Inflammatory macrophage treated with lipopolysaccharide for 4 hours (primary cell): ENCODE measurements around the gene GPHN.

Experiments used
- DNase-seq: peaks from one replicate; pipeline ENCODE4 v3.0.0-alpha.2; 2020

GPHN gene

GRCh38 chr14:66507722-66508546, at the start of gene GPHN:
Gene GPHN (plus strand): TSS chr14:66508147.
- peak; percentile 96 for DNase-seq

GRCh38 chr14:66459603-66460002, 48.3 kb upstream of the GPHN start:
- DNase-seq = no peak

GRCh38 chr14:66464261-66464660, 43.7 kb upstream of the GPHN start:
- no peak for DNase-seq

- no peak for DNase-seq
Observed at GRCh38 chr14:66468778-66469367, 39.1 kb upstream of the GPHN start.

GRCh38 chr14:66471584-66471983, 36.4 kb upstream of the GPHN start:
- no peak for DNase-seq

- DNase-seq = no peak
Observed at GRCh38 chr14:66472251-66472650, 35.7 kb upstream of the GPHN start.

GRCh38 chr14:66473223-66473622, 34.7 kb upstream of the GPHN start:
- no peak for DNase-seq

- no peak for DNase-seq
Observed at GRCh38 chr14:66476964-66477363, 31.0 kb upstream of the GPHN start.

GRCh38 chr14:66477567-66477966, 30.4 kb upstream of the GPHN start:
- DNase-seq = no peak

GRCh38 chr14:66482873-66483272, 25.1 kb upstream of the GPHN start:
- no peak for DNase-seq

GRCh38 chr14:66483322-66483721, 24.6 kb upstream of the GPHN start:
- no peak for DNase-seq

- no peak for DNase-seq
Observed at GRCh38 chr14:66485029-66485428, 22.9 kb upstream of the GPHN start.

GRCh38 chr14:66485910-66486421, 22.0 kb upstream of the GPHN start, which contains the start of gene CCDC196:
Gene CCDC196 (plus strand): TSS chr14:66486371. CDS start chr14:66486503, 132 bp downstream.
- DNase-seq = no peak

GRCh38 chr14:66487164-66487563, 20.8 kb upstream of the GPHN start:
- no peak for DNase-seq

- no peak for DNase-seq
Observed at GRCh38 chr14:66490143-66491111, 17.5 kb upstream of the GPHN start.

GRCh38 chr14:66493750-66494149, 14.2 kb upstream of the GPHN start:
- no peak for DNase-seq

- DNase-seq = peak; percentile 71
Observed at GRCh38 chr14:66495218-66496098, 12.5 kb upstream of the GPHN start.

GRCh38 chr14:66496188-66496807, 11.6 kb upstream of the GPHN start:
- DNase-seq = no peak

GRCh38 chr14:66496911-66497310, 11.0 kb upstream of the GPHN start:
- DNase-seq = no peak

GRCh38 chr14:66498311-66498710, 9.6 kb upstream of the GPHN start:
- no peak for DNase-seq

GRCh38 chr14:66501592-66501991, 6.4 kb upstream of the GPHN start:
- DNase-seq = no peak
